ENCODE results near the gene PATL2.
"Not testable (repeated sequence)": the region's sequence is repeated elsewhere in the genome, so short reads cannot be mapped to it uniquely, and the experiment has no call there.

Gene PATL2

DNA sequence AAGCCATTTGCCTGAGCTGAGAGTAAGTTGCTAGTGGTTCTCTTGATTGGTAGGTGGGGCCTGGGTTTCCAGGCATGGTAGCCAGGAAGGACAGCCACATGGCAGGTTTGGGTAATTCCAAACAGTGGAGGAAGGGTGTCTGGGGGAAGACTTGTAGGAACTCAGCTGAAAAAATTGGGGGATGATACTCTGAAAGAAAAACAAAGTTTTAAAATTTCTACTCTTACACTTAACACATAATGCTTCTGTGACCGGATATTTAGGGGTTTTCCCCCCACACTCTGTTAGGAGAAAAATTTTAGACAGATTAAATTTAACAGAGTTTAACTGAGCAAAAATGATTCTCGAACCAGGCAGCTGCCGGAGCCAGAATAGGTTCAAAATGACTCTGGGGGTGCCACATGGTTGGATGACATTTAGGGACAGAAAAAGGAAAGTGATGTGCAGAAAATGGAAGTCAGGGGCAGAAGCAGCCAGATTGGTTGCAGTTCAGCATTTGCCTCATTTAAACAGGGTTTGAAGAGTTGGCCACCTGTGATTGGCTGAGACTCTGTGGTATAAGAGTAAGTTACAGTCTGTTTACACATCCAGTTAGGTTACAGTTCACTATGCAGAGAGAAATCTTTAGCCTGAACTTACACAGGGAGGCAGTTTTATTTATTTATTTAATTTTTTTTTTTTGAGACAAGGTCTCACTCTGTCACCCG is 8.3 kb upstream of the PATL2 start:
- DNase-seq = peak; percentile 61

DNA sequence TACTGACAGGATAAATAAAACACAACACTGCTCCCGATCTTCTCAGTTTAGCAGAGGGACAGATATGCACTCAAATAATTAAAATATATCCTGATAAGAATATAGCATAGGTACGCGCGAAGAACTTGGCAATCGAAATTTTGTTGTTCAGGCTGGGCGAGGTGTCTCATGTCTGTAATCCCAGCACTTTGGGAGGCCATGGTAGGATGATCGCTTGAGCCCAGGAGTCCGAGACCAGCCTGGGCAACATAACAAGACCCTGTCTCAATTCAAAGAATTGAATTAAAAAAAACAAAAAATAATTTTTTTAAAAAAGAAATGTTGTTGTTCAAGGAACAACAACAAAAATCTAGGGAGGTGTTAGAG is 7.8 kb upstream of the PATL2 start:
- no peak for DNase-seq

DNA sequence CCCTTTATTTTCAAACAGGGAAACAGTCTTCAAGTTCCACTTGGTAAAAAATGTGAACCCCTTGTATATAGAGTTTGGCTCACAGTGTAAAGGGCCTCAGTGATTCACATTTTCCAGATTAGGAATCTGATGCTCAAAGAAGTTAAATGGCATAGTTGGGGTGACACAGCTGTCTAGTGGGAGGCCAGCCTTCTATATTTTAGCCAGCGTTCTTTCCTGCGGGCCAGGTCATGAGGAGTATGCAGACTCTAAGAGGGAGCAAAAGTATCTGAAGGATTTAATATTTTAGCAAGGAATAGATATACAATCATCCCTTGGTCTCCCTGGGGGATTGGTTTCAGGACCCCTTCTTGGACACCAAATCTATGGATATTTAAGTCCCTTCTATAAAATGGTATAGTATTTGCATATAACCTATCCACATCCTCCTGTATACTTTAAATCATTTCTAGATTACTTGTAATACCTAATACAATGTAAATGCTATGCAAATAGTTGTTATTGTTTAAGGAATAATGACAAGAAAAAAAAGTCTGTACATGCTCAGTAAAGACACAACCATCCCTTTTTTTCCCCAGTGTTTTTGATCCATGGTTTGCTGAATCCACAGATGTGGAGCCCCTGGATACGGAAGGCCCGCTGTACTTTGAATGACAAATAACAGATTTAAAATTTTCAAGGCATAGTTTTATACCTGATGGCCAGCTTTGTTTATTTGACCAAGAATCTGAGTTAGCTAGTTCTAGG is 7.2 kb upstream of the PATL2 start:
- DNase-seq = no peak

DNA sequence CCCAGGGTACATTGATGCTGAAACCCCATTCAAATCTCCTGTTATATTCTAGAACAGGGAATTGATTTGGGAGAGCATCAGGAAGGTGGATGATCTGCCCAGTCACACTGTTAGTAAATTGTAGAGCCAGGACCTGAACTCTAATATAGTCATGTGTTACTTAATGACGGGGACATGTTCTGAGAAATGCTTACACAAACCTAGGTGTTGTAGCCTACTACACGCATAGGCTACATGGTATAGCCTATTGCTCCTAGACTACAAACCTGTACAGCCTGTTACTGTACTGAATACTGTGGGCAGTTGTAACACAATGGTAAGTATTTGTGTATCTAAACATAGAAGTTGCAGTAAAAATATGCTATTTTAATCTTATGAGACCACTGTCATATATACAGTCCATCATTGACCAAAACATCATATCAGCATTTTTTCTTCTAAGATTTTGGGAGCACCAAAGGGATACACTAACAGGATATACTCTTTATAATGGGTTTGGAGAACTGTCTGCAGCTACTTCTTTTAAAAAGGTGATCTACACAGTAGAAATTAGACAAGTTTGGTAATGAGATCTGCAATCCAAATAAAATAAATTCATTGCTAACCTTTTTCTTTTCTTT is 6.0 kb upstream of the PATL2 start:
- no peak for DNase-seq

DNA sequence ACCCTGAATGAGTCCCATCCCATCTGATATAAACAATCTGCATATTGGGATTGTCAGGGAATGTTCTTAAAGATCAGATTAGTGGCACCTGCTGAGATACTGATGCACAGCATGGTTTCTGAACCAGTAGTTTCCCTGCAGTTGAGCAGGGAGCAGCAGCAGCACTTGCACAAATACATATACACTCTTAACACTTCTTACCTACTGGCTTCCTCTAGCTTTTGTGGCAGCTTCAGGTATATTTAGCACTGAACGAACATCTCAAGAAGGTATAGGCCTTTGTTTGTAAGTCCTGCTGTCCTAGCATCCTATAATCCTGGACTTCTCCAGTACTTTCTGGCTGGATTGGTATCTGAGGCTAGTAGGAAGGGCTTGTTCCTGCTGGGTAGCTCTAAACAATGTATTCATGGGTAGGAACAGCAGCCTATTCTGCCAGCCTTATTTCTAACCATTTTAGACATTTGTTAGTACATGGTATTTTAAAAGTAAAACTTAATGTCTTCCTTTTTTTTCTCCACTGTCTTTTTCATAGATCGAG is 4.7 kb upstream of the PATL2 start:
- DNase-seq = no peak

DNA sequence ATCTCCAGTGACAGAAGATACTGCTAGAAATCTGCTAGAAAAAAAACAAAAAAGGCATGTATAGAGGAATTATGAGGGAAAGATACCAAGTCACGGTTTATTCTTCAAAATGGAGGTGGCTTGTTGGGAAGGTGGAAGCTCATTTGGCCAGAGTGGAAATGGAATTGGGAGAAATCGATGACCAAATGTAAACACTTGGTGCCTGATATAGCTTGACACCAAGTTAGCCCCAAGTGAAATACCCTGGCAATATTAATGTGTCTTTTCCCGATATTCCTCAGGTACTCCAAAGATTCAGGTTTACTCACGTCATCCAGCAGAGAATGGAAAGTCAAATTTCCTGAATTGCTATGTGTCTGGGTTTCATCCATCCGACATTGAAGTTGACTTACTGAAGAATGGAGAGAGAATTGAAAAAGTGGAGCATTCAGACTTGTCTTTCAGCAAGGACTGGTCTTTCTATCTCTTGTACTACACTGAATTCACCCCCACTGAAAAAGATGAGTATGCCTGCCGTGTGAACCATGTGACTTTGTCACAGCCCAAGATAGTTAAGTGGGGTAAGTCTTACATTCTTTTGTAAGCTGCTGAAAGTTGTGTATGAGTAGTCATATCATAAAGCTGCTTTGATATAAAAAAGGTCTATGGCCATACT is 4.1 kb upstream of the PATL2 start:
- no peak for DNase-seq

DNA sequence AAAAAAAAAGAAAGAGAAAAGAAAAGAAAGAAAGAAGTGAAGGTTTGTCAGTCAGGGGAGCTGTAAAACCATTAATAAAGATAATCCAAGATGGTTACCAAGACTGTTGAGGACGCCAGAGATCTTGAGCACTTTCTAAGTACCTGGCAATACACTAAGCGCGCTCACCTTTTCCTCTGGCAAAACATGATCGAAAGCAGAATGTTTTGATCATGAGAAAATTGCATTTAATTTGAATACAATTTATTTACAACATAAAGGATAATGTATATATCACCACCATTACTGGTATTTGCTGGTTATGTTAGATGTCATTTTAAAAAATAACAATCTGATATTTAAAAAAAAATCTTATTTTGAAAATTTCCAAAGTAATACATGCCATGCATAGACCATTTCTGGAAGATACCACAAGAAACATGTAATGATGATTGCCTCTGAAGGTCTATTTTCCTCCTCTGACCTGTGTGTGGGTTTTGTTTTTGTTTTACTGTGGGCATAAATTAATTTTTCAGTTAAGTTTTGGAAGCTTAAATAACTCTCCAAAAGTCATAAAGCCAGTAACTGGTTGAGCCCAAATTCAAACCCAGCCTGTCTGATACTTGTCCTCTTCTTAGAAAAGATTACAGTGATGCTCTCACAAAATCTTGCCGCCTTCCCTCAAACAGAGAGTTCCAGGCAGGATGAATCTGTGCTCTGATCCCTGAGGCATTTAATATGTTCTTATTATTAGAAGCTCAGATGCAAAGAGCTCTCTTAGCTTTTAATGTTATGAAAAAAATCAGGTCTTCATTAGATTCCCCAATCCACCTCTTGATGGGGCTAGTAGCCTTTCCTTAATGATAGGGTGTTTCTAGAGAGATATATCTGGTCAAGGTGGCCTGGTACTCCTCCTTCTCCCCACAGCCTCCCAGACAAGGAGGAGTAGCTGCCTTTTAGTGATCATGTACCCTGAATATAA is 2.2 kb upstream of the PATL2 start:
- no peak for DNase-seq

DNA sequence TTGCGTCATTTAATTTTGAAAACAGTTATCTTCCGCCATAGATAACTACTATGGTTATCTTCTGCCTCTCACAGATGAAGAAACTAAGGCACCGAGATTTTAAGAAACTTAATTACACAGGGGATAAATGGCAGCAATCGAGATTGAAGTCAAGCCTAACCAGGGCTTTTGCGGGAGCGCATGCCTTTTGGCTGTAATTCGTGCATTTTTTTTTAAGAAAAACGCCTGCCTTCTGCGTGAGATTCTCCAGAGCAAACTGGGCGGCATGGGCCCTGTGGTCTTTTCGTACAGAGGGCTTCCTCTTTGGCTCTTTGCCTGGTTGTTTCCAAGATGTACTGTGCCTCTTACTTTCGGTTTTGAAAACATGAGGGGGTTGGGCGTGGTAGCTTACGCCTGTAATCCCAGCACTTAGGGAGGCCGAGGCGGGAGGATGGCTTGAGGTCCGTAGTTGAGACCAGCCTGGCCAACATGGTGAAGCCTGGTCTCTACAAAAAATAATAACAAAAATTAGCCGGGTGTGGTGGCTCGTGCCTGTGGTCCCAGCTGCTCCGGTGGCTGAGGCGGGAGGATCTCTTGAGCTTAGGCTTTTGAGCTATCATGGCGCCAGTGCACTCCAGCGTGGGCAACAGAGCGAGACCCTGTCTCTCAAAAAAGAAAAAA is 1.4 kb upstream of the PATL2 start:
- peak; percentile 67 for DNase-seq

DNA sequence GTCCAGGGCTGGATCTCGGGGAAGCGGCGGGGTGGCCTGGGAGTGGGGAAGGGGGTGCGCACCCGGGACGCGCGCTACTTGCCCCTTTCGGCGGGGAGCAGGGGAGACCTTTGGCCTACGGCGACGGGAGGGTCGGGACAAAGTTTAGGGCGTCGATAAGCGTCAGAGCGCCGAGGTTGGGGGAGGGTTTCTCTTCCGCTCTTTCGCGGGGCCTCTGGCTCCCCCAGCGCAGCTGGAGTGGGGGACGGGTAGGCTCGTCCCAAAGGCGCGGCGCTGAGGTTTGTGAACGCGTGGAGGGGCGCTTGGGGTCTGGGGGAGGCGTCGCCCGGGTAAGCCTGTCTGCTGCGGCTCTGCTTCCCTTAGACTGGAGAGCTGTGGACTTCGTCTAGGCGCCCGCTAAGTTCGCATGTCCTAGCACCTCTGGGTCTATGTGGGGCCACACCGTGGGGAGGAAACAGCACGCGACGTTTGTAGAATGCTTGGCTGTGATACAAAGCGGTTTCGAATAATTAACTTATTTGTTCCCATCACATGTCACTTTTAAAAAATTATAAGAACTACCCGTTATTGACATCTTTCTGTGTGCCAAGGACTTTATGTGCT is 721 bp upstream of the PATL2 start:
- peak; percentile 59 for DNase-seq

DNA sequence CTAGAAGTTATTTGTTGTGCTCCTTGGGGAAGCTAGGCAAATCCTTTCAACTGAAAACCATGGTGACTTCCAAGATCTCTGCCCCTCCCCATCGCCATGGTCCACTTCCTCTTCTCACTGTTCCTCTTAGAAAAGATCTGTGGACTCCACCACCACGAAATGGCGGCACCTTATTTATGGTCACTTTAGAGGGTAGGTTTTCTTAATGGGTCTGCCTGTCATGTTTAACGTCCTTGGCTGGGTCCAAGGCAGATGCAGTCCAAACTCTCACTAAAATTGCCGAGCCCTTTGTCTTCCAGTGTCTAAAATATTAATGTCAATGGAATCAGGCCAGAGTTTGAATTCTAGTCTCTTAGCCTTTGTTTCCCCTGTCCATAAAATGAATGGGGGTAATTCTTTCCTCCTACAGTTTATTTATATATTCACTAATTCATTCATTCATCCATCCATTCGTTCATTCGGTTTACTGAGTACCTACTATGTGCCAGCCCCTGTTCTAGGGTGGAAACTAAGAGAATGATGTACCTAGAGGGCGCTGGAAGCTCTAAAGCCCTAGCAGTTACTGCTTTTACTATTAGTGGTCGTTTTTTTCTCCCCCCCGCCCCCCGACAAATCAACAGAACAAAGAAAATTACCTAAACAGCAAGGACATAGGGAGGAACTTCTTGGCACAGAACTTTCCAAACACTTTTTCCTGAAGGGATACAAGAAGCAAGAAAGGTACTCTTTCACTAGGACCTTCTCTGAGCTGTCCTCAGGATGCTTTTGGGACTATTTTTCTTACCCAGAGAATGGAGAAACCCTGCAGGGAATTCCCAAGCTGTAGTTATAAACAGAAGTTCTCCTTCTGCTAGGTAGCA is 657 bp downstream of the PATL2 start:
- peak; percentile 33 for DNase-seq

DNA sequence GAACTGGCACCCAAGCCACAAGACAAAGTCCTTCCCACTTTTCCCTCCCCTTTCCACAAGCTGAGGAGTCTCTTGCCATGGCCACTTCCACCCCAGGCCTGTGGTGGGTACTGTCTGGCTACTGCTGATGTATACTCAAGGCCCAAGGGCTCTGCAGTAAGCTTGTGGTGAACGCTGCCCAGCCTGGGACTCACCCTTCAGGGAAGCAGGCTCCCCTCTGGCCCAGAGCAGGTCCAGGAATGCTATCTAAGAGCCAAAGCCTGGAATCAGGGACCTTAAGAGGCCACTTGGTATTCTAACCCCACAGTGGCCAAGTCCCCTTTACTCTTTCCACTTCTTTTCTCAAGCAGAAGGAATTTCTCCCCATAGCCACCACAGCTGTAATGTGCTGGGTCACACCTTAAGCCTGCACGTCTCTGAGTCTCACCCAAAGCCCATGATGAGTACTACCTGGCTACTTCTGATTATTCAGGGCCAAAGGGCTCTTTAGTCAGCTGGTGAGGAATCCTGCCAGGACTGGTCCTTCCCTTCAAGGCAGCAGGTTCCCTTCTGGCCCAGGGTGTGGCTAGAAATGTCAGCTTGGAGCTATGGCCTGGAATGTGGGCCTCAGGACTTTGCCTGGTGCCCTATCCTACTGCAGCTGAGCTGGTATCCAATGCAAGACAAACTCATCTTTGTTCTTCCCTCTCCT is 4.0 kb downstream of the PATL2 start:
- DNase-seq = no peak

DNA sequence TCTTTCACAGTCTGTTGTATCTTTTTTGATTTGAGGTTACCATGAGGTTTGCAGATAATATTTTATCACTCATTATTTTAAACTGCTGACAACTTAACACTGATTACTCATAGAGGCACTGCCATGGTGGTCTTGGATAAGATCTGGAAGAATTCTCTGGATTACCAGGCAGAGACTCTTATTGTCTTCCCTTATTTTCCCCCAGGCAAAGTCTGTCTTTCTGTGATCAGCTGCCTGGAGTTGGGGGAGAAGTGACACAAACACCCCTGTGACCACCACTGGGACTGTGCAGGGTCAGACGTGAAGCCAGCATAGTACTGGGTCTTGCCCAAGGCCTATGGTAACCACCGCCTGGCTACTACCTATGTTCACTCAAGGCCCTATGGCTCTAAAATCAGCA is 4.7 kb downstream of the PATL2 start:
- no peak for DNase-seq

DNA sequence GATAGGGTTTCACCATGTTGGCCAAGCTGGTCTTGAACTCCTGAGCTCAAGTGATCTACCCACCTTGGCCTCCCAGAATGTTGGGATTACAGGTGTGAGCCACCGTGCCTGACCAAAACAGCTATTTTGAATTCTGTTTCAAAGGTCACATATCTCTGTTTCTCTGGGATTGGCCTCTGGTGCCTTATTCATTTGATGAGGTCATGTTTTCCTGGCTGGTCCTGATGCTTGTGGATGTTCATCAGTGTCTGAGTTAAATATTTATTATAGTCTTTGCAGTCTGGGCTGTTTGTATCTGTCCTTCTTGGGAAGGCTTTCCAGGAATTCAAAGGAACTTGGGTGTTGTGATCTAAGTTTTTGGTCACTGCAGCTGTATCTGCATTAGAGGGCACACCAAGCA is 5.1 kb downstream of the PATL2 start:
- DNase-seq = no peak

DNA sequence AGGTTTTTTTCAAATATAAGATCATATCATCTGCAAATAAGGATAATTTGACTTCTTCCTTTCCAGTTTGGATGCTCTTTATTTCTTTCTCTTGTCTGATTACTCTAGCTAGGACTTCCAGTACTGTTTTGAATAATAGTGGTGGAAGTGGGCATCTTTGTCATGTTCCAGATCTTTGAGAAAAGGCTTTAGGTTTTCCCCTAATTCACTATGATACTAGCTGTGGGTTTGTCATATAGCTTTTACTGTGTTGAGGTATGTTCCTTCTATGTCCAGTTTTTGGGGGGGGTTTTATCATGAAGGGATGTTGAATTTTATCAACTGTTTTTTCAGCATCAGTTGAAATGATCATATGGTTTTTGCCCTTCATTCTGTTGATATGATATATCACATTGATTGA is 10.4 kb downstream of the PATL2 start:
- not testable (repeated sequence) for DNase-seq

DNA sequence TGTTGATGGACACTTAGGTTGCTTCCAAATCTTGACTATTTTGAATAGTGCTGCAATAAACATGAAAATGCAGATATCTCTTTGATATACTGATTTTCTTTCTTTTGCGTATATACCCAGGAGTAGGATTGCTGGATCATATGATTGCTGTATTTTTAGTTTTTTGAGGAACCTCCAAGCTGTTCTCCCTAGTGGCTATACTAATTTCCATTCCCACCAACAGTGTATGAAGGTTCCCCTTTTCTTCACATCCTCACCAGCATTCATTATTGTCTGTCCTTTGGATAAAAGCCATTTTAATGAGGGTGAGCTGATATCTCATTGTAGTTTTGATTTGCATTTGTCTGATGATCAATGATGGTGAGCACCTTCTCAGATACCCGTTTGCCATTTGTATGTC is 12.5 kb downstream of the PATL2 start:
- no peak for DNase-seq

DNA sequence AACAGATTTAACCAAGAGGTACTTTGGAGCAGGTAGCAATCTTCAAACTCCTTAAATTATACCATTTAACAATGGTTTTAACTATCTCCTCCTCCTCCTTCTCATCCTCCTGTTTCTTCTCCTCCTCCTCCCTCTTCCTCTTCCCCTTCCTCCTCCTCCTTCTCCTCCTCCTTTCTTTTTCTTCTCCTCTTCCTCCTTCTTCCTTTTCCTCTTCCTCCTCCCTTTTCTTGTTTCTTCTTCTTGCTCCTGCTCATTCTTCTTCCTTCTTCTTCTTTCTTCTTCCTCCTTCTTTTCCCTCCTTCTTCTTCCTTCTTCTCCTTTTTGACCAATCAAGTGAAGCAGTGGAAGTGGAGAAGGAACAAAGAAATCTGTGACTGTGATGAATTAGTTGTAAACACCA is 14.1 kb downstream of the PATL2 start:
- DNase-seq = no peak

DNA sequence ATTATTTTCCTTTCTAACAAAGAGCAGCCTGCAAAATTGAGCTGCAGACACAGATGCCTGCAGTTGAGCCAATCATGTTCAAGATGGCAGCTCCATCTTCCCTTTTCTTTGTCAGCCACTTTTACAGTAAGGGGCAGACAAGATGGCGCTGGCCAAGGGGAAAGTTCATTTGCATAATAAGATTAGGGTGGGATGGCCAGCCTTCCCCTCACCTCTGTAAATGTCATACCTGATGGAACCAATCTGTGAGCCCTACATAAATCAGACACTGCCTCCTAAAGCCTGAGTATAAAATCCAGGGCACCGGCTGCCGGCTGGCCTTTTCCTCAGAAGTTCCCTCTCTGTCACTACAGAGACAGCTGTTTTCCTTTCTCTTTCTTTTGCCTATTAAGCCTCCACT is 15.8 kb downstream of the PATL2 start:
- no peak for DNase-seq

DNA sequence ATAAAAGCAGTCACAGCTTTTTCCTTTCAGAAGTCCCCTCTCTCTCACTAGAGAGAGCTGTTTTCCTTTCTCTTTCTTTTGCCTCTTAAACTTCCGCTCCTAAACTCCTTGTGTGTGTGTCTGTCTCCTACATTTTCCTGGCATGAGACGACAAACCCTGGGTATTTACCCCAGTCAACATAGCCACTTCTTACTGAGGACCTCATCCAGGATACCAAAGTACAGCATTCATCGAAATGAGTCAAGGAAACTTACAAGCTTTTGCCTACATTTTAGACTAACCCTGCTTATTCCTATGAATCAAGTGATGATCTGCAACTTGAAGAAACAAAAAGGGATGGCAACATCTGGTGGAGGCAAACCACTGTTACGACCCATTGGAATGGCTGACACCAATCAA is 16.7 kb downstream of the PATL2 start:
- no peak for DNase-seq

DNA sequence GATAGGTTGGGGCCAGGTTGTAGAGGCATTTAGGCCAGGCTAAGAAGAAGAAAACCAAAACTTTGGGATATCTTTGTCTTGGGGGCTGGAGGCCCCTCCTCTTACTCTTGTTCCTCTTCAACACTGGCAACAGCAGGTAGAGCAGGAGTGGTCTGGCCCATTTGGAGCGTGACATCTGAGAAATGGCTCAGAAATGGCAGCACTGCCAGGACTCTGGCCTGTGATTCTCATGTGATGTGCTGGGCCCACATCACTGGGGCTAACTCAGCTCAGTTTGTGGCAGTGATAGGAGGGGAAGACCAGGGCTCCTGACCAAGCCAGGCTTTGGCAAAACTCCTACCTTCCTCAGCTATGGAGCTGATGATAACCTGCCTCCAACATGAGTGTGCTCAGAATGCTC is 18.5 kb downstream of the PATL2 start:
- DNase-seq = no peak

DNA sequence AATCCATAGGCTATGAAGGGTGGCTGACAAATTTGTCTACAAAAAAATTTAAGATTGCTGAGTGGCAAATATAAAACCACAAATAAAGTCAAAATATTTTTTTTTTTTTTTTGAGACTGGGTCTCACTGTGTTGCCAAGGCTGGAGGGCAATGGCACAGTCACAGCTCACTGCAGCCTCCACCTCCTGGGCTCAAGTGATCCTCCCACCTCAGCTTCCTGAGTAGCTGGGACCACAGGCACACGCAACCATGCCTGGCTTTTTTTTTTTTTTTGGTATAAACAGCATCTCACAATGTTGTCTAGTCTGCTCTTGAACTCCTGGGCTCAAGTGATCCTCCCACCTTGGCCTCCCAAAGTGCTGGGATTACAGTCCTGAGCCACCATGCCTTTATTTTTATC is 20.9 kb downstream of the PATL2 start:
- DNase-seq = not testable (repeated sequence)

All from stimulated activated naive CD4-positive, alpha-beta T cell treated with Interleukin-2 at 50 U/mL for 16 hours (primary cell).